ENCODE measurements around the gene ZCRB1. TPM values are rescaled to one million over a fixed set of nuclear protein-coding genes. Genes with fewer than 3 reads are reported as not detected.

ZCRB1 gene
- total RNA-seq, 1 donor from 2014 or later: 15.0 TPM

GRCh38 chr12:42281844-42282243 is 44.0 kb downstream of the ZCRB1 start:
- no peak for FAIRE-seq
- no peak overlapping the region for H3K4me3 ChIP-seq (ENCODE audit: low read depth, low read length)
- DNase-seq (ENCODE audit: low read depth): no peak

DNA sequence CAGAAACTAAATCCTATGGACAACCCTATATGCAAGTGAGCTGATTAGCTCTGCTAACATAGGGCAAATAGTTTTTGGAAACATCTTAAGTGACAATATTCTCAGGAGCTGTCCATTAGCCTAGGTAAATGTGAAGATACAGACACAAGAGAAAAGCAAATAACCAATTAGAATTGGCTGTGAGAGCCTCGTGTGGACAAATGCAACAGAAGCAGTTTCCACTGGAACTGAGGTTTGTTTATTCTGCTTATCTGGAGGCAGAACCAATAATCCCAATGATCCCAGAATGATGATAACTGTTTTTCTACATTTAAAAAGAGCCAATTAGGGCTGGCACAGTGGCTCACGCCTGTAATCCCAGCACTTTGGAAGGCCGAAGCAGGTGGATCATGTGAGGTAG is 44.6 kb downstream of the ZCRB1 start:
- TF ChIP-seq CTCF (IDR thresholded peaks at IDR 0.05; ENCODE audit: insufficient read depth, low read length, severe bottlenecking): no peak
- DNase-seq (ENCODE audit: low read depth) (no peak), FAIRE-seq (no peak)
- Histone ChIP-seq H3K36me3 (ENCODE audit: control insufficient read depth, insufficient read depth, low read length) (no peaks in the 10 kb centered on the region), H3K4me3 (ENCODE audit: low read depth, low read length) (no peak overlapping the region), H3K27me3 (ENCODE audit: control insufficient read depth, insufficient read depth, low read length) (no peaks in the 10 kb centered on the region)

More at GRCh38 chr12:42281844-42282243, 44.0 kb downstream of the ZCRB1 start:
- H3K36me3 ChIP-seq (ENCODE audit: control insufficient read depth, insufficient read depth, low read length): no peaks in the 10 kb centered on the region
- no peak for TF ChIP-seq CTCF (IDR thresholded peaks at IDR 0.05; ENCODE audit: insufficient read depth, low read length, severe bottlenecking)
- no peaks in the 10 kb centered on the region for H3K27me3 ChIP-seq (ENCODE audit: control insufficient read depth, insufficient read depth, low read length)

- Histone ChIP-seq H3K27me3 (ENCODE audit: control insufficient read depth, insufficient read depth, low read length) (no peaks in the 10 kb centered on the region), H3K4me3 (ENCODE audit: low read depth, low read length) (no peak overlapping the region), H3K36me3 (ENCODE audit: control insufficient read depth, insufficient read depth, low read length) (no peaks in the 10 kb centered on the region)
- DNase-seq (ENCODE audit: low read depth) (no peak), FAIRE-seq (no peak)
- no peak for TF ChIP-seq CTCF (IDR thresholded peaks at IDR 0.05; ENCODE audit: insufficient read depth, low read length, severe bottlenecking)
Measured at GRCh38 chr12:42278128-42278510, 47.8 kb downstream of the ZCRB1 start.

DNA sequence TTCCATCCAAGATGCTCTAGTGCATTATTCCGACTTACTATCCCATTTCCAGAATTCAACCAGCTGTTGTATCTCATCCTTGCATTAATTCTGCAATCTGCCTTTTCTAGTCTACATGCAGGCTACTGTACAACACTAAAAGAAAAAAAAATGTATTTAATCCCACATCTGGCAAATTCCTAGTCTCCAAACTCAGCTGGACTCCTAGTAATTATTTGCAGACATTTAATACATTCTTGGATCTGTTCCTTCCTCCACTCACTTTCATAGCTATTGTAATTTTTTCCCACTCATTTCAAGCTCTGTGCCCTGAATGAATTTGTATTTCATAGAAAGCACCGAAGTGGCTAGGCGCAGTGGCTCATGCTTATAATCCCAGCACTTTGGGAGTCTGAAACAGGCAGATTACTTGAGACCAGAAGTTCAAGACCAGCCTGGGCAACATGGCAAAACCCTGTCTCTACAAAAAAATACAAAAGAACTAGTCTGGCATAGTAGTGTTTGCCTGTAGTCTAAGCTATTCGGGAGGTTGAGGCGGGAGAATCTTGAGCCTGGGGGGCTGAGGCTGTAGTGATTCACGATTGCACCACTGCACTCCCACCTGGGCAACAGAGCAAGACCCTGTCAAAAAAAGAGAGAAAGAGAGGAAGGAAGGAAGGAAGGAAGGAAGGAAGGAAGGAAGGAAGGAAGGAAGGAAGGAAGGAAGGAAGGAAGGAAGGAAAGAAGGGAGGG is 48.3 kb downstream of the ZCRB1 start:
- FAIRE-seq (no peak), DNase-seq (ENCODE audit: low read depth) (no peak)
- H3K27me3 ChIP-seq (ENCODE audit: control insufficient read depth, insufficient read depth, low read length): no peaks in the 10 kb centered on the region
- no peak overlapping the region for H3K4me3 ChIP-seq (ENCODE audit: low read depth, low read length)
- H3K36me3 ChIP-seq (ENCODE audit: control insufficient read depth, insufficient read depth, low read length): no peaks in the 10 kb centered on the region
- no peak for TF ChIP-seq CTCF (IDR thresholded peaks at IDR 0.05; ENCODE audit: insufficient read depth, low read length, severe bottlenecking)

DNA sequence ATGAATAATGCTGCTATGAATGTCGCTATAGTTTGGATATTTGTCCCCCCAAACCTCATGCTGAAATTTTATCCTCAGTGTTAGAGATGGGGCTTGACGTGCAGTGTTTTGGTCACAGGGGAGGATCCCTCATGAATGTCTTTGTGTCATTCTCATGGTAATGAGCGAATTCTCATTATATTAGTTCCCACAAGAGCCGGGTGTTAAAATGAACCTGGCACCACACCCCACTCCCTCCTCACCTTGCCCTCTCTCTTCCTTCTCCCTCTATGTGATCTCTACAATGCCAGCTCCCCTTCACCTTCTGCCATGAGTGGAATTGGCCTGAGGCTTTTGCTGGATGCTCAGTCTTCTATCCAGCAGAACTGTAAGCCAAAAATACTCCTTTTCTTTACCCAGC is 50.4 kb downstream of the ZCRB1 start:
- TF ChIP-seq CTCF (IDR thresholded peaks at IDR 0.05; ENCODE audit: insufficient read depth, low read length, severe bottlenecking): no peak
- H3K4me3 ChIP-seq (ENCODE audit: low read depth, low read length): no peak overlapping the region
- DNase-seq (ENCODE audit: low read depth): no peak
- H3K27me3 ChIP-seq (ENCODE audit: control insufficient read depth, insufficient read depth, low read length): no peaks in the 10 kb centered on the region
- peak; percentile 23 for FAIRE-seq
- no peaks in the 10 kb centered on the region for H3K36me3 ChIP-seq (ENCODE audit: control insufficient read depth, insufficient read depth, low read length)

DNA sequence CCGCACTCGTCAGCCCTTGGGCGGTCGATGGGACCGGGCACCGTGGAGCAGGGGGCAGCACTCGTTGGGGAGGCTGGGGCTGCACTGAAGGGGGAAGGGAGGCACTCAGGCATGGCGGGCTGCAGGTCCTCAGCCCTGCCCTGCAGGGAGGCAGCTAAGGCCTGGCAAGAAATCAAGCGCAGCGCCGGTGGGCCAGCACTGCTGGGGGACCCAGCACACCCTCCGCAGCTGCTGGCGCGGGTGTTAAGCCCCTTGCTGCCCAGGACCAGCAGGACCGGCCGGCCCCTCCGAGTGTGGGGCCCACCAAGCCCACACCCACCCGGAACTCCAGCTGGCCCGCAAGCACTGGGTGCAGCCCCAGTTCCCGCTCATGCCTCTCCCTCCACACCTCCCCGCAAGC is 52.2 kb downstream of the ZCRB1 start:
- FAIRE-seq: no peak
- Histone ChIP-seq H3K27me3 (ENCODE audit: control insufficient read depth, insufficient read depth, low read length) (no peaks in the 10 kb centered on the region), H3K4me3 (ENCODE audit: low read depth, low read length) (no peak overlapping the region), H3K36me3 (ENCODE audit: control insufficient read depth, insufficient read depth, low read length) (no peaks in the 10 kb centered on the region)
- DNase-seq (ENCODE audit: low read depth): no peak
- no peak for TF ChIP-seq CTCF (IDR thresholded peaks at IDR 0.05; ENCODE audit: insufficient read depth, low read length, severe bottlenecking)
